22Rv1 (cell line): ENCODE results near the gene FBXO28.

Source experiments
- ZFX ChIP-seq: fragments of 450-650 bp; IDR thresholded peaks from 2 replicates; pipeline ENCODE4 v1.6.1; 2017; ENCODE audit warnings: antibody characterized with exemption, borderline replicate concordance
- TF ChIP-seq, protein P1 (sequence below): fragments of 450-650 bp; IDR thresholded peaks from 2 replicates; pipeline ENCODE4 v1.5.1; 2017; ENCODE audit warnings: mild to moderate bottlenecking

DNA sequence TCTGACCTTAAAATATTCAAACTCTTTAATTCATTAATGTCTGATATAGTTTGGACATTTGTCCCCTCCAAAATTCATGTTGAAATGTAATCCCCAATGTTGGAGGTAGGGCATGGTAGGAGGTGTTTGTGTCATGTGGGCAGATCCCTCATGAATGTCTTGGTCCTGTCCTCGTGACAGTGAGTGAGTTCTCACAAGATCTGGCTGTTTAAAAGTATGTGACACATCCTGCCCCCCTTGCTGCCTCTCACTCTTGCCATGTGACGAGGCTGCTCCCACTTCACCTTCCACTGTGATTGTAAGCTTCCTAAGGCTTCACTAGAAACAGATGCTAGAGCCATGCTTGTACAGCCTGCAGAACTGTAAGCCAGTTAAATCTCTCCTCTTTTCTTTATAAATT lies 21.3 kb upstream of the FBXO28 start:
- TF ChIP-seq, protein P1, sequence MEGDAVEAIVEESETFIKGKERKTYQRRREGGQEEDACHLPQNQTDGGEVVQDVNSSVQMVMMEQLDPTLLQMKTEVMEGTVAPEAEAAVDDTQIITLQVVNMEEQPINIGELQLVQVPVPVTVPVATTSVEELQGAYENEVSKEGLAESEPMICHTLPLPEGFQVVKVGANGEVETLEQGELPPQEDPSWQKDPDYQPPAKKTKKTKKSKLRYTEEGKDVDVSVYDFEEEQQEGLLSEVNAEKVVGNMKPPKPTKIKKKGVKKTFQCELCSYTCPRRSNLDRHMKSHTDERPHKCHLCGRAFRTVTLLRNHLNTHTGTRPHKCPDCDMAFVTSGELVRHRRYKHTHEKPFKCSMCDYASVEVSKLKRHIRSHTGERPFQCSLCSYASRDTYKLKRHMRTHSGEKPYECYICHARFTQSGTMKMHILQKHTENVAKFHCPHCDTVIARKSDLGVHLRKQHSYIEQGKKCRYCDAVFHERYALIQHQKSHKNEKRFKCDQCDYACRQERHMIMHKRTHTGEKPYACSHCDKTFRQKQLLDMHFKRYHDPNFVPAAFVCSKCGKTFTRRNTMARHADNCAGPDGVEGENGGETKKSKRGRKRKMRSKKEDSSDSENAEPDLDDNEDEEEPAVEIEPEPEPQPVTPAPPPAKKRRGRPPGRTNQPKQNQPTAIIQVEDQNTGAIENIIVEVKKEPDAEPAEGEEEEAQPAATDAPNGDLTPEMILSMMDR, result no peak
- no peak for TF ChIP-seq ZFX
